DMS79 (cell line): ENCODE results near the gene CLEC4G.

Experiments used
- DNase-seq: peaks from one replicate; lab custom pipeline; 2025; lab: John Stamatoyannopoulos, UW

CLEC4G gene

GRCh38 chr19:7729211-7729610, 2.7 kb downstream of the CLEC4G start:
- DNase-seq, result no peak

DNA sequence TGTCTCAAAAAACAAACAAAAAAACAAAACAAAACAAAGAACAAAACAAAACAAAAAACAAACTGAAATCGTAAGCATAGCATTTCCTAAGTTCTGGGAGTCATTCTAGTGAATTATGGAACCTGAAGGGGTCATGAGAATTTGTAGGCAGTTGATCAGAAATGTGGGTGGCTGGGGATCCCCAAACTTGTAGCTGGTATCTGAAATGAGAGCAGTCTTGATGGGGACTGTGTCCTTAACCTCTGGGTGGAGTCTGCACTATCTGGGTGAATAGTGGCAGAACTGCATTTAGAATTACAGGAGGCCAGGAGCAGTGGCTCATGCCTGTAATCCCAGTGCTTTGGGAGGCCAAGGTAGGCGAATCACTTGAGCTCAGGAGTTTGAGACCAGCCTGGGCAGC, 6.1 kb downstream of the CLEC4G start:
- DNase-seq, result no peak

GRCh38 chr19:7722231-7722651, 9.7 kb downstream of the CLEC4G start:
- no peak for DNase-seq

DNA sequence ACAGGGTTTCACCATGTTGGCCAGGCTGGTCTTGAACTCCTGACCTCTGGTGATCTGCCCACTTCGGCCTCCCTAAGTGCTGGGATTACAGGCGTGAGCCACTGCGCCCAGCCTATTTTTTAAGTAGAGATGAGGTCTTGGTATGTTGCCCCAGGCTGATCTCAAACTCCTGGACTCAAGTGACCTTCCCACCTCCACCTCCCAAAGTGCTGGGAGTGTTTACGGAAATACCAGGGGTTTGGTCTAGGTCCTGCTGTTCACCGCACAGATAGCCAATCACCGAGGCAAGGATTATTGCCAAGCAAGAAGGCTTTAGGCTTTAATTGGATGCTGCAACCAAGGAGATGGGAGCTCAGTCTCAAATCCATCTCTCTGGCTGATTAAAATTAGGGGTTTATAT, 11.6 kb downstream of the CLEC4G start:
- no peak for DNase-seq

GRCh38 chr19:7718668-7719067, 13.2 kb downstream of the CLEC4G start:
- no peak for DNase-seq

- no peak for DNase-seq
These were observed 15.1 kb downstream of the CLEC4G start for GRCh38 chr19:7716762-7717161.

DNA sequence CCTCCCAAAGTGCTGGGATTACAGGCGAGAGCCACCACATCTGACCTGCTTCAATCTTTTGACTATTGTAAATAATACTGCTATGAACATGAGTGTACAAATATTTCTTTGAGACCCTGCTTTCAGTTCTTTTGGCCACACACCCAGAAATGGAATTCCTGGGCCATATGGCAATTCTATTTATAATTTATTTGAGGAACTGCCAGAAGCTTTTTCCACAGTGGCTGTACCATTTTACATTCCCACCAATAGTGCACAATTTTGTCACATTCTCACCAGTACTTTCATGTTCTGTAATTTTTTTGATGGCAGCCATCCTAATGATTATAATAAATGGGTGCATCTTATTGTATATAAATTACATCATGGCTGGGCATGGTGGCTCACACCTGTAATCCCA, 16.2 kb downstream of the CLEC4G start:
- DNase-seq, result no peak

GRCh38 chr19:7710616-7711015, 21.3 kb downstream of the CLEC4G start:
- DNase-seq, result no peak

- no peak for DNase-seq
These were observed 21.9 kb downstream of the CLEC4G start for GRCh38 chr19:7709932-7710460.

DNA sequence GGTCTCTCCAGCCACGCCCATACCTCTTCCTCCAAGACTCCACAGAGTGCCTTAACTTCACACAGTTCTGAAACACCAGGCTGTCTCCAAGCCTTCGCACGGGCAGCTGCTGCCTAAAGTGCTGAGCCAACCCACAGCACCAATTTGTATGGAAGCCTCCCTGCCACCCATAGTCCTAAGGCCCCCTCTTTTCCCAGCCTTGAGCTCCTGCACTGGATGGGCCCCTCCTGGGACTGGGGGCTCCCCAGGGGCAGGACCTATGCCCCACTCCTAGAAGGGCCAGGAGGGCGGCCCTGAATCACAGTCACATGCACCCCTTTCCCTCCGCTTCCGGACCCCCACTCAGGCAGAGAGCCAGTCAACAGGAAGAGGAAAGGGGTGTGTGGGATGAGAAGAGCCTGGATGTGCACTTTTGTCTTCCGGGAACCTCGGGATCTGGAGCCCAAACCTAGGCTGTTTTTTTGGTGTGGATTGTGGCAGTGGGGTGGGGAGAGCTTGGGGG, 24.9 kb downstream of the CLEC4G start:
- no peak for DNase-seq

- no peak for DNase-seq
These were observed 25.5 kb downstream of the CLEC4G start for GRCh38 chr19:7706188-7706954.

DNA sequence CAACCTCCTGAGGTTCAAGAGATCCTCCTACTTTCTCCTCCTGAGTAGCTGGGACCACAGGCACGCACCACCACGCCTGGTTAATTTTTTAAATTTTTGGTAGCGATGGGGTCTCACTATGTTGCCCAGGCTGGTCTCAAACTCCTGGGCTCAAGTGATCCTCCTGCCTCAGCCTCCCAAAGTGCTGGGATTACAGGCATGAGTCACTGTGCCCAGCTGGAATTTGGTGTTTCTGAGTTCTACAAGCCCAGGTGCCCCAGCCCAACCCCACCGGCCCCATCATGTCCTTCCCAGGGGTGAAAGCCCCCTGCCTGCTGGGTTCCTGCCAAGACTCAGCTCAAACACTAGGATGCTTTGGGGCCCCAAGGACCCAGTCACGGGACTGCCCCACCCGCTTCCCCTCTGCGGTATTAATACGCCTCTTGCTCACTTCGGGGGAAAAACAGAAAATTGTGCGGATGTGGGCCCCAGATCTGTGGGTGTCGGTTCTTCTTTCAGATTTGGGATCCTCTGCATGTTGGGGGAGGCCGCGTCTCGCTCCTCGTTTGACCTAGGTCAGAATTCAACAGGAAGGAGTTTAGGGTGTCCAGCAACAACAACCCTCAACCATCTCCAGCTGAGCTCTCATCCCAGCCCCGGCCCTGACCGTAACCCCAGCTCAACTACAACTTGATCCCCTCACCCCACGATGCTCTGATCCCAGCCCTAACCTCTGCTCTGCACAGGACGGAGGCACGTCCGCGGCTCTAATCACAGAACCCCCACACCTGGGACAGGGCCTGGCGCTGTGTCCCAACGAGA, 26.3 kb downstream of the CLEC4G start:
- DNase-seq, result no peak

DNA sequence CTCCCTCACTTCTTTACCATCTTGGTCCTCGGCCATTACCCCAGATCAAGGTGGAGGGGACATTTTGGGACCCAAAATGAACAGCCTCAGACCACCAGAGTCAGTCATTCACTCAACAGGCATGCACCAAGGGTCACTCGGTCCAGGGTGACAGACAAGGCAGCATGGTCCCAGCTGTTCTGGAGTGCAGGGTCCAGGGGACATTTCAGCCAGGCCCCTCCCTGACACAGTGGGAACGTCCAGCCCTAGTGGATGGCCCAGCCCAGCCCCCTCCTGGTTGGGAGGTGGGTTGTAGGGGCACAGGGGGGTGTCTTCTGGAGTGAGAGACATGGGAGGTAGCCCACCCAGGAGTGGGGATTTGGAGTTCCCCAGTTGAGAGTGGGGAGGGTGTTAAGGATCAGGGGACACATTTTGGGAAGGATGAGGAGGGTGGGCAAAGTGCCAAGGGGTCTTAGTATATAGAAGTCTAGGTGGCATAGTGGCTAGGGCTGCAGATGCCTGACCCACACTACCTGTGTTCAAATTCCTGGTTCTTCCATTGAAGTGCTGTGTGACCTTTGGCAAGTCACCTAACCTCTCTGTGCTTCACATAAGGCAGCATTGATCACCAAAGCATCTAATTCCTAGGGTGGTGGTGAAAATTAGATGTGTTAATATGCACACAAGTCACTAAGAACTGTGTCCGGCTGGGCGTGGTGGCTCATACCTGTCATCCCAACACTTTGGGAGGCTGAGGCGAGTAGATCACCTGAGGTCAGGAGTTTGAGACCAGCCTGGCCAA, 27.4 kb downstream of the CLEC4G start:
- no peak for DNase-seq

- no peak for DNase-seq
These were observed 28.6 kb downstream of the CLEC4G start for GRCh38 chr19:7703332-7703731.

GRCh38 chr19:7701654-7702457, 30.1 kb downstream of the CLEC4G start, which contains the start of gene FCER2:
TSS of gene FCER2 (minus strand) at chr19:7702131. CDS start at chr19:7699760, 2,371 bp downstream.
- DNase-seq, result no peak

DNA sequence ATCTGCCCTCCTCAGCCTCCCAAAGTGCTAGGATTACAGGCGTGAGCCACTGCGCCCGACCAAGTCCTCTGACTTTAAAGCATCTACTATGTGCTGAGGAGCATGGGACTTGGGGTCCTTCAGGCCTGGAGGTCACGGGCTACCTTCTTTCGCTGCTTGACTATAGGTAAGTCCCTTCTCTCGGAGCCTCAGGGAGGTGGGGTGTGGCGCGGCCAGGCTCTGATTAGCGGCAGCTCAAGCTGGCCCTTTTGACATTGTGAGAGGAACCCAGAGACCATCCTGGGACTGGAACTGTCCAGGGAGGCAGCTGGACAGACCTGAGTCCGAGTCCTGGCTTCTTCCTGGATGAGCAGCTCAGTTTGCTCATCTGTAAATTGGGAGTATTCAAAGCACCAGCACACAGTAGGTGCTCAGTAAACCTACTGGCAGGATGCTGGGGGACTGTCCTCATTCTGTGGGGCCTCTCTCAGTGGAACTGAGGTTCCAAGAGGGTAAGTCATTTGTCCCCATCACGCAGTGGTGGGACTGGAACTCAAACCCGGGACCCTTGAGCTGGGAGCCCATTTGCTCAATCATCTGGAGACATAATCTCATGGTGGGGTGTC, 30.8 kb downstream of the CLEC4G start:
- DNase-seq, result no peak

DNA sequence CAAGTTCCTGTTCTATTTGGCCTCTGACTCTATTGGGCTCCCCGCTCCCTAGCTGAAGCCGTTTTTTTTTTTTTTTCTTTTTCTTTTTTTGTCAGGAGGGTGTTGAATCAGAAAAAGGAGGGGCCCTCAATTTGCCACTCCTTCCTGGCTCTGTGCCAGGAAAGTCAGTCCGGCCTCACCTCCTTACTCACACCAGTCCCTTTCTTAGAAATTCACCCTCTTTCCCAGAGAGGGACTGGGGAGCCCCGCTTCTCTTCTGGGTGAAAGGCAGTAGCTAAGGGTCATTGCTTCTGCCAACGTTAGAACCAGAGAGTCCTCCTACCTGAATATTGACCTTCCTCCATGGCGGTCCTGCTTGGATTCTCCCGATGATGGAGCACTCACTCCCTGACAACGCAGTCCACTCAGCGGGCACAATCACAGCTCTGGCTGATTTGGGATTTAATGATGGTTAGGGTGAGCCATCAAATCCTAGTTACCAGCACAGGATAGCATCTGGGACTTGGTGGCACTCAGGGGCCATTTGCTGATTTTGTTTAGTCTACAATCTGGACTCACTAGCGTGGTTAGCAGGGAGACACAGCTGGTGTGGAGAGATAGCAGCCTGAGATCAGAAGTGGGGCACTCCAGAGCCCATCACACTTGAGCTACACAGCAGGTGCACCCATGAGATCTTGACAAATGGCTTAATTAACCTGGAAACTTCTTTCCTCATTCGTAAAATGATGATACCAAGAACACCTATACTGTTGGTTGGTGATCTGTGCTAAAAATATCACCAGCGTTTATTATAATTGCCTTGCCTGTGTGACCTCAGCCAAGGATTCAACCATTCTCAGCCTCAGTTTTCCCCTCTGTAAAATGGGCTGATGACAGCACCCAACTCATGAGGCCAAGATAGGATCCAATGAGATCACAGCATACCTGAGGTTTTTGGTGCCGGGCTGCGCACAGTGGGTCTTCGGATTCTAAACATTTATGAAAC, 32.2 kb downstream of the CLEC4G start:
- DNase-seq, result no peak

DNA sequence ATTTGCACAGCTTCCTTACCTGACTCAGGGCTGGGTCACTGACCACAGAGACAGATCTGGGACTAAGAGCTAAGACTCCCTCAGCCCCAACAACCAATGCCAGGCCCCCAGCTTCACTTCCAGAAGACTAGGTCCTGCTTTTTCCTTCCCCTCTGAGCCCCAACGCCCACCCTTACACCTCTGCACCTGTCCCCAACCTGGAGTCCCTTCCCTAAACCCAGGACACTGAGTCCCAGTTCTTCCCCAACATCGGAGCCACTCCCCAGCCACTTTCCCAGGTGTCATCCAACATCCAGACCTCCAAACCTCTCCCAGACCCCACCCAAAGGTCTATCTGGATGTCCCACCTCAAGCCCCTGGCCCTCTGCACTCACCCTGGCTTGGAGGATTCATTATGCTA, 32.9 kb downstream of the CLEC4G start:
- no peak for DNase-seq

DNA sequence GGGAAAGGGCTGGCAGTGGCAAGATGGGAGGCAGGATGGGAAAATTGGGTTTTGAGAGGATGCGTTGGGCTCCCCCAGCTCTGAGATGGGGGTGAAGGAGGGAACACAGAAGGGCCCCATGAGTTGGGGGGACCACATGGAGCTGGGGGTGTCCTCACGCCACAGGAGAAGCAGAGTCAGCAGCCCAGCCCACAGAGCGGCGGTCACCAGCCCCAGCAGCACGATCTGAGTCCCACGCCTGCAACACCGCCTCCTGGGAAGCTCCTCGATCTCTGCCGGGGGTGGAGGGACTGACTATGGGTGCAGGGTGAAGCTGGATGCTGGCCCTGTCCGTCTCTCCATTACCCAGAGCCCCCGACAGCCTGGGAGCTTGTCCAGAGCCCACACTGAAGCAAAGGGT, 33.3 kb downstream of the CLEC4G start:
- DNase-seq, result no peak
